Globus pallidus (tissue), 1 donor: ENCODE results near the gene ITSN1.
"Not testable (repeated sequence)": the region's sequence is repeated elsewhere in the genome, so short reads cannot be mapped to it uniquely, and the experiment has no call there.

Experiments used
- DNase-seq: peaks from one replicate; pipeline ENCODE4 v3.0.0-alpha.2; 2015; ENCODE audit warnings: low spot score

Gene ITSN1

DNA sequence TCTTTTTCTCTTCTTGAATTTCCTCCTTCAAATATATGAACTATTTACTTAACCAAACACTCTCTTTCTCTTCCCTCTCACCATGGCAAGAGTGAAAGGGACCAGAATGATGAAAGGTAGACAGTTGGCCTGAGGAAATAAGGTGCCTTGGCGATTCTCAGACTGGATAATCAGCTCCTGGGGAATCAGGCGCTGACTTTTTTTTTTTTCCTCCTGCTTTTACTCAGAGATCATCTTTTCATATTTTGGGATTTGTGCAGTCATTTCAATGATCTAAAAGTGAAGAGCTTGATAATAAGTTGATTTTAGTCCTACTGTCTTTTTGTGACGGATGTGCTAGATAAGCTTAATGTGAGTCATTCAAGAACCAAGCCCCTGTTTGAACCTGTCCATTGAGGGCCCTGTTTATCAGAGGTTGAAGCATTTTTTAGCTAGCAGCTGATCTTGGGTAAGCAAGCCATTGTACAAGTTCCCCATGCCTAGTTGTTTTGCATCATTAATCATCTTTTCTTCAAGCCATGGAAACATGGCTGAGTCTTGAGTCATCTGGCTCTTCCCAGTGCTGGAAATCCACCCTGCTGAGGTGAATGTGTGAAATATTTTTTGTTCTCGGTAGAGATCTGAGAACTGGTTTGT, 40.8 kb downstream of the ITSN1 start:
- no peak for DNase-seq

DNA sequence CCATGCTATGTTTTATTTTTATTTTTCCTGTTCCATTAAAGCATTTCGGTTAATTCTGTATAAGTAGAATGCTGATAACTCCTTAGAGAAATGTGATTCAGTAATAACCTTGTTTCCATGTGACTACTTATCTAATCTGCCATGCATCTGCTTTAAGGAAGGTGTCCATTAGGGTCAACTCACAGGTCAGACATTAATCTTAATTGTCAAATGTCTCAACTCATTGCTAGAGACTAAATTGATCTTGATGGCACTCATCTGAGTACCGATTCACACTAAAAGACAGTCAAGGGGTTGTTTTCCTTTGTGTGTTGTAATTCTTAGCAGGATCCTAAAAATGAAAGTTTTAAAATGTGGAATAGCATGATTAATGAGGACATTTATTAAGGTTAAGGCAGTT, 41.8 kb downstream of the ITSN1 start:
- no peak for DNase-seq

DNA sequence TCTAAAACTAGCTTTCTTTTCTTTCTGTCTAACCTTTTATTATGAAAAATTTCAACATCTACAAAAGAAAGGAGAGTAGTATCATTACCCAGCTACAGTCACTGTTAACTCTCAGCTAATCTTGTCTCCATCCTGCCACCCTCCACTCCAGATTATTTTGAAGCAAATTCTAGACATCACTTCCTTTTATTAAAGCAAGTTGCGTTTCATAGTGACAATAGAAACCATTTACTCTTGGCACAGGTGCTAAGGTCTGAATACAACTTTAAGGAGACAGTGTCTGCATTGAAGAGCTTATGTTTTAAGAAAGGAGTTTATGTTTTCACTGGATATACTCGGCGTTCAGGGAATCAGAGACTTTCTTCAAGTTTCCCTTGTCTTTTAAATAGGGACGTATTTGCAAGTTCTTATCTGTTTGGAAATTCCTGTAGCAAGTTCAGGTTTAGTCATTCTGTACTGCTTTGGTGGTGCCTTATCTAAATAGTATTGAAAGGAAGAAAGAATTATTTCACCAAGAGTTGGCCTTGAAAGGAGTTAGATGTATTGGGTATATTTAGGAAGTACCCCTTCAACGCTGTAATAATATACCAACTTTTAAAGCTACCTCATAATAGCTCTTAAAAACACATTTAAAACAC, 42.7 kb downstream of the ITSN1 start:
- no peak for DNase-seq

DNA sequence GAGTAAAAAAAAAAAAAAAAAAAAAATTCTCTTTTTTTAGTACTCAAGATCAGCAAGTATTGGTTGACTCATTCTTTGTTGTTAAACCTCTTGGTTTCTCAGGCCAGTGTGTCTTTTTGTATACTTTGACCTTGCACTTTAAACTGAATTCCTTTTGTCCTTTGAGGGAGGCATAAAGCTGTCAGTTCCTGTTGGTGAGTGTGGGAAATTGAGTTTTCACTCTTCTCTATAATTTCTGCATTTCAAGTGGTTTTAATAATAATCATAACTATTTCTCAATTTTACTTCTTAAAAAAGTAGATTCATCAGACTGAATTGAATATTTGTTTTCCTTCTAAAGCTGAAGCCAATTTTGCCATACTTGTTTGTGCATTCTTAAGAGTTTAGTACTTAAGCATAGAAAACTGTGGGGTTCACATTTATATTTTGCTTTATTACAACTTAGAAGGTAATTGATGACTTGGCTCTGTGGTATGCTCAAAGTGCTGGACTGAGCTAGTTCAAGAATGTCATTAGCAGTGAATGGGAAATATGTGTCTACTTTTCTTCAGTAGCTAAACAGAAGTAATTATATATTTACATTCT, 43.4 kb downstream of the ITSN1 start:
- no peak for DNase-seq

DNA sequence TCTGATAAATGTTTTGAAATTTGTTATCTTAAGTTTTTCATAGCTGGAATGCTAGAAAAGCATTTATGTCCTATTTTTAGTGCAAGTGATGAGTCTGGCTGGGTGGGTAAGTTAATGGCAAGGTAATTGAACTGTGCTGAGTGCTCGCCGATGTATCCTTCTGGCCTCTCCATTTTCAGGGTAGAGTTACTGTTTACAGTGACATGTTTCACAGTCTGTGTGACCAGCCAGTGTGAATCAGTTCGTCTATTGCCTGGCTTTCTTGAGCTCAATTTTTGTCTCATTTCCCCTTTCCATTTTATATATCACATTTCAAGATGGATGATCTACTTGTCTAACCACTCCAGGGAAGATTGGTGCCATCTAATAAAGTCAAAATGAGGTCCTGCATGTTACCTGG, 44.1 kb downstream of the ITSN1 start:
- no peak for DNase-seq

DNA sequence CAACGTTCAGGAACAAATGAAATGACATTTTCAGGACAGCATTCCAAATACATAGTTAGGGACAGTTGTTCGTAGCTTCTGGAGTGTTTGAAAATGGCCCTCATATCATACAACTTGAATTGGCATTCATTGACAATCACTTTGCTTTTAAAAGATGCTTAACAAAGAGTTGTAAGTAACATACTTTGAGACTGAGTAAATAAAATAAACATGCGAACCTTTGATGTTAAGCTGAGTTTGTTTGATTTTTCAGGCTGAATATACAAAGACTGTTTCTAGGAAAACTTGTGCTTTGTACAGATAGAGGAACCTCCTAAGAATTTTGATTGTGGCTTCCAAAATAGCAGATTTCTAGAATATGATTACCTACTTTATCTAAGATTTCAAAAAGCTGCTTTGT, 45.3 kb downstream of the ITSN1 start:
- no peak for DNase-seq

DNA sequence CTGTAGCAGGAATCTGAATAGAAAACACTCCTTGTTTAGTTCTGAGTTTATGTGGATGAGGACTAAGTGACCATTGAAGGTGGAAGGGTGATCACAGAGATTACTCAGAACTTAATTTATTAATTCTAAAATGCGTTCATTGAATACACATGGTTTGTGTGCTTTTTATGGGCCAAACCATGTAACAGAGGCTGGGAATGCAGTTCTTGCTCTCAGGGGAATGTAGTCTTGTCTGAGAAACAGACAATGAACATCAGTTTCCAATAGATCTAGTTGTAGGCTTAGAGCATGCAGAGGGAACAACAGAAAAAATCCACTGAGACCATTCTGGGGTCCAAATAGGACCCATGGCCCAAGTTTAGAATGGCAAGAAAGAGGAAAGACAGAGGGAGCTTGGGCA, 46.1 kb downstream of the ITSN1 start:
- no peak for DNase-seq

DNA sequence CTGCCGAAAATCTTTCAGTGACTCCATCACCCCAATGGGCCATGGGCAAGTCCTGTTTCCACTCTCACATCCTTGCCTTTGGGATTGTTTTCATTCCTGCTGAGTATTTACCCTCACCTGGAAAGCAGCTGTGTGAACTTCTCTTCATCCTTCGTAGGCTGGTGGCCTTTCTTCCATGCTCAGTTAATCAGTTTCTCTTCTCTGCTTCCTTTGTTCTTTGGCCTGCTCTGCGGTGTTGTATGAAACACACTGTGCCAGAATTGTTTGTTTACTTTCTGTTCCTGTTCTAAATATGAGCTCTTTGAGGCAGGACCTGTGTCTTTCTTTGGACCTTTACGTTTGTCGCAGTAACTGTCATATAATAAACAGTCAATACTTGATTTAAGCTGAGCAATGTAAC, 48.6 kb downstream of the ITSN1 start:
- no peak for DNase-seq

DNA sequence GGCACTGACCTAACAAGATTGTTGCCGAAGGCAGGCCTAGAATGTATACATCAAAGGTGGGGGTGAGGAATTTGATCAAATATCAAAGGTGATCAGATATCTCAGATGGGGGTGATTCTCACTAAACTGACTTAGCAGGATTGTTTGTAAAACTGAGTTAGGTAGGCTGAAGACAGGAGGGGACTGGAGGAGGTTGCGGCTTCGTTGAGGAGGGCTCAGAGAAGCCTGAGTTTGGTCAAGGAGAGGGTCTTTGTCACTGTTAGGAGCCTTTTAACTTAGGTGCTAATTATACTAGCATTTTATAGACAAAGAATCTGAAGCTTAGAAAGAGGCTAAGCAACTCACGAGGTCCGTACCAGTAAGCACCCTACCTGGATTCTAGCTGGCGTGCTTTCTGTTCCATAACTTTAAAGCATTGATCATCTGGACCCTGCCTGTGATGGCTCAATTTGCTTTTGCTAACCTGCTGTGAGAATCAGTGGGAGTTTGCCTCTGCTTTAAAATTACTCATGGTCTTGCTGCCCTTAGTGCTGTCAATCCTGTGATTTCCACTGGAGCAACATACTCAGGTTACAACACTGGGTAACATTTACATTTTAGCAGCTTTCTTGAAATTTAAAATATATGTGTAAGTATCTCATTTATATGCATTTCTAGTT, 49.8 kb downstream of the ITSN1 start:
- DNase-seq = no peak

DNA sequence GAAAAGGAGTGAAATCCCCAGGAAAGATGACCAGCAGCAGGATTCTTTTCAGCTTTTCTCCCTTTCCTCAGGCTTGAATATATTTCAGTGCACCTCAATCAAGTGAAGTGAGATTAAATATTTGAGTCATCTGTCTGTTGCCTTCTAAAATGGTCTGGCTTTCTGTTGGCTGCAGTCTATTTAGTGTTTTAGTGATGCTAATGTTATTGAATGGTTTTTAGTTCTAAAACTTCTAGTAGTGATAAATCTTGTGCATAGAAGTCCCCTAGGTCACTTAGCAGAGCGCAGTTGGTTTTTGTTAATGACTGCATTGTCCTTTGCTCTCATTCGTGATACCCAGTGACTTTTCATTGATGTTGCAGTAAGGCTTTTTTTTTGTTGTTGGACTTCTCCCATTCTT, 53.5 kb downstream of the ITSN1 start:
- DNase-seq = no peak

DNA sequence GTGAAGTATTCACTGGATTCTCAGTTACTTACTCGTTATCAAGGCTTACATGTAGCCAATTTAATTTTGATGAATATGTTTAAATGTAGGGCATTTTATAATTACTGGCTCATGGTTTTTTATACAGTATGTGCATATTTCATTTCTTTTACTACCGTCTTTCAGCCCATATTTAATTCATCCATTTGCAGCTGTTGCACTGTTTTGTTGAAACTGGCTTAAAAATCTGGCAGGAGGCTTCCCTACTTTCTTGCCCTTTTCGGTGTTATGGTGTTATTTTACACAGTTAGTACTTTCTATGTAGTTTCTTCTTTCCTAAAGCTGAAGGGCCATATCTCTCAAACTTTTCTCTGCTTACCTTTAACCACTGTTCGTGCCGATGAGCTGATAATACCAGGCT, 54.2 kb downstream of the ITSN1 start:
- DNase-seq = no peak

DNA sequence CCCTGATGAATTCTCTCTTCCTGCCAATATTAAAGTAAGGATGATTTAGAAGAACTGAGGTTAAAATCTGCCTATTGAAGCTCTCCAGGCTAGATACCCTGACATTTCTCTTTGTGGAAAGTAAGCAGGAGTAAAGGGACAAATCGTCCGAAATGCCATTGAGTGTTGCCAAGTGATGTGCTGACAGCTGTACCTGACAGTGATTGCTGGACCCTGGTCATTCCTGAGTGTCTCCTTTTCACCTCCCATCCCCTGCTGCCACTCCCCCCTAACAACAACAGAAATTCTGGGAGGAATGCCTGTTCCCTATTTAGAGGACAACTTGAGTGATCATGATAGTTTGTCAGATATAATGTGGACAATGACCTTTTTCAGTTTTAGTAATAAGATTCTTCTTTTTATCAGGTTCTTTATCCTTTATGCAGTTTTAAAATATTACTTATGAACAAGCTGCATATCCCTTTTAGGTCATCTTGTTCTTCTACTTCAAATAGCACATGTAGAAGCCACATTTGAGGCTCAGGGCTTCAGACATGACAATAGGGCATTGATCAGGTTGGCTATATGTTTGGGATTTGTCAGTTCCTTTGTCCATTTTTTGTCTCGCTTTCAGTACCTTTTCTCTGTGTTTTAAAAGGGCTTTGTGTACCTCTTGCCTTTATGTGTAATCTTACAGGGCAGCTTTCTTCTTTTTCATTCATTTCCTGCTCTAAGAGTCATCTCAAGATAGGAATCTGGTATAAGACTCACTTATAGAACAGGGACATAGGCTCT, 56.0 kb downstream of the ITSN1 start:
- DNase-seq = no peak

DNA sequence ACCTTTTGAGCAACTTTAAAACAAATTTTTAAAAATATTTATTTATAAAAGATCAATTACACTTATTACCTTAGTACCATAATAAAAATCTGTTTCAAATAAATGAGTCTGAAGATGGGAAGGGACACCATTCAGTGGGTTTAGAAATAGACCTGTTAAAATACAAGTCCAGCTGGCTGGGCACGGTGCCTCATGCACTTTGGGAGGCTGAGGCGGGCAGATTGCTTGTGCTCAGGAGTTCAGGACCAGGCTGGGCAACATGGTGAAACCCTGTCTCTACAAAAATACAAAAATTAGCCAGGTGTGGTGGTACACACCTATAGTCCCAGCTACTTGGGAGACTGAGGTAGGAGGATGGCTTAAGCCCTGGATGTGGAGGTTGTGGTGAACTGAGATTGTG, 57.0 kb downstream of the ITSN1 start:
- no peak for DNase-seq

DNA sequence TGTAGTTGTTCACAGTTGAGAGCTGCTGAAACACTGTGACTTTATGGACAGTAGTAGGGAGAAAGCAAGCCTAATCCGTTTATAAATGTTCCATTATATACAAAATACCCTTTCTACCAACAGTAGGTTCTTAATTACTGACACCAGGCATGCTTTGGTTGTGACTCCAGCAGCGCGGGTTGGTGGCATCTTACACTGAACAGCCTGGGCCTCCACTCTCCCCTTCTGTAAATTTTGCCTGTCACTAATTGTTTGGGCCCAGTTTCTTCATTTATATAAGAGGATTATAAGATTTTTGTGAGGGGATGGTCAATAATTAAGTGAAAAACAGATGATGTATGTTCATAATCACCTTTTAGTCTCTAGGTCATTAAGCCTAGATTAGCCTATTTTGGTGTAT, 58.2 kb downstream of the ITSN1 start:
- no peak for DNase-seq

DNA sequence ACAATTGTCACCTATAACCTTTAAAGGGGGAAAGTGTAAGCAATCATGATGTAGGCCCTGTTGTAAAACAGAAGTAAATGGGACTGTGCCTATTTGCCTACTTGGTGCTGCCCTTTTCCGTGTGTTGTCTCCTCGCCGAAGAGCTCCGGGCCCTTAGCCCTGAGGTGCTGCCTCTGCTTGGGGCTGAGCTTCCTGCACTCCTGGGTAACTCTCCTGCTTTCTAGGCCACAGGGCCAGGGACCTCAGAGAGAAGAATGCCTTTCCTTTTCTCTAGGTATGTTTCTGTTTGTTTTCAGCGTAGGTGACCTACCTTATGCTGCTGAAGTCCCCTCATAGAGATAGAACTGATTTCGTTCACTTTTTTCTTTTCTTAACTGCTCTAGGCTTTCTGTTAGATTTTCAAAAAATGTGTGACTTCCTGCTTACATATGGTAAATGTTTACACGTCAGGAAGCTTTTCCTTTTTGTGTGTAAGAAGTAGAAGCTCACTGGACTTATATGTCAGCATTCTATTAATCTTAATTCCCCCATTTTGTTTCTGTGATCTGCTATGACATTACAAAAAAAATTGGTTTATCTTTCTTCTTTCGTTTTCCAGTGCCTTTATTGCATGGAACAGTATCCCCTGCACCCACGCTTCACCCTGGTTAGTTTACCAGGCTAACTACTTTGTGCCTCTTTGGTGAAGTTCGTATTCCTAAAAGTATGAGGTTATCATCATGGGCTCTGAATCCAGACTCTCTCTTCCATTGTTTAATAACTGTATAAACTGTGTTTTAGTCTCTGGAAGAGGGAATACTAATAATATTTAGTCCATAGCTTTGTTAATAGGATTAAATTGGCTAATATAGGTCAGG, 61.7 kb downstream of the ITSN1 start:
- DNase-seq = no peak

DNA sequence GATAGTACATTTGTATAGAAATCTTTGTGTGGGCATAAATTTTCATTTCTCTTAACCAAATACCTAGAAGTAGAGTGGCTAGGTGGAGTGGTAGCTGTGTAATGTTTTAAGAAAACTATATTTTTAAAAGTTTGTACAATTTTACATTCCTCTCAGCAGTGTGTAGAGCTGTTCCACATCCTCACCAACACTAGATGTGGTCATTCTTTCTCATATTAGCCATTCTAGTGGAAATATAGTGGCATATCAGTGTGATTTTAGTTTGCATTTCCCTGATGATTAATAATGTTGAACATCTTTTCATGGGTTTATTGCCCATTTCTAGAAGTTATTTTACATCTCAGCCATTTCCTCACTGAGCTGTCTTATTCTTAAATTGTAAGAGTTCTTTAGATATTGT, 65.5 kb downstream of the ITSN1 start:
- DNase-seq = no peak

DNA sequence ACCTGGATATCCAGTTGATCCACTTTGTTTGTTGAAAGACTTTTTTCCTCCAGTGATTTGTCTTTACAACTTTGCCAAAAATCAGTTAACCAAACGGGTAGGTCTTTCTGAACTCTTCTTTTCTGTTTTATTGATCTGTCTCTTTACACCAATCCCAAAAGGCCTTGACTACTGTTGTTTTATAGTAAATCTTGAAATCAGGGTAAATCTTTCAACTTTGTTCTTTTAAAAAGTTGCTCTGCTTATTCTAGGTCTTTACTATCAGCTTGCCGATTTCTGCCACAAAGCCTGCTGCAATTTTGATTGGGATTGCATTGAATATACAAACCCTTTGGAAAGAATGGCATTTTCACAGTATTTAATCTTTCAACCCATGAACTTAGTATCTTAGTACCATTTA, 66.6 kb downstream of the ITSN1 start:
- DNase-seq = no peak

DNA sequence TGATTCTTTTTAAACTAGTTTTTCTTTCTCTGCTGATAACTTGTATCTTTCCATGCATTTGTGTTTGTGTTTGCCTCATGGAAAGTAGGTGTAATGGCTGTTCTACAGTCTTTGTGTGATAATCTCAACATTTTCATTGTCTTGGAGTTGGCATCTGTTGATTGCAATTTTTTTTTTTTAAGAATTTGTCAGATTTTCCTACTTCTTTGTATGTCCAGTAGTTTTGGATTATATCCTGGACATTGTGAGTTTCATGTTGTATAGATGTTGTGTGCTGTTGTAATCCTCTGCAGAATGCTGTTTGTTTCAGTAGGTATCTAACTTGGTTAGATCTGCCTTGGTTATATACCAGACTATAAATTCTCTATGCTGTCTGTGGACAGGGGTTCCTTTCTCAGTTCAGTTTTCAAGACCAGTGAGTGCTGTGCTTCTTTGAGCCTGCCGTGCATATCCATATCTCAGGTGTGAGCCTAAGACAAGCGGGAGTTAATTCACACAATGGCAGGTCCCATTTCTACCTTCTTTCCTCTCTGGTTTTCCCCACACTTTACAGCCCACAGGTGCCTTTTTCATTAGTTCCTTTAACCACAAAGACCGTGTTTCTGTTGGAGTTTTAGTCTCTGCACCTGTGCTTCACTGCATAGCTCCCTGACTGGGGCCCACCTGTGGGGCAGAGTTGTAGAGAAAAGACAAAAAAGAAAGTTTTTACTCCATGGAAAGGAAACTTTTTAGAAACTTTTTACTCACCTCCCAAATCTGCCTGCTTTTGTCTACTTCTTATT, 69.9 kb downstream of the ITSN1 start:
- no peak for DNase-seq

DNA sequence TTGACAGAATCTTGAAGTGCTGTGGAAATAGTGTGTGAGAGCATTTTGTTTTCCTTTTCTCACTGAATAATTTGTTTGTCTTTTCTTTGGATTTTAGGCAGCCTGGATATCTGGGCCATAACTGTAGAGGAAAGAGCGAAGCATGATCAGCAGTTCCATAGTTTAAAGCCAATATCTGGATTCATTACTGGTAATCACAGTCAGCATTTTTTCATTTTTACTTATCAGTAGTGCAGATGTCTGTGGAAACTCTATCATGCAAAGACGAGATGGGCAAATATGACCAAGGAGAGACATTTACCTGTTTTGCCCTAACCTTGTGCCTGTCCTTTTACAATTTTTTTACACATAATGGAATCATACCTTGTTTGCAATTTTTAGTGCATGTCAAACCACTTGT, 78.8 kb downstream of the ITSN1 start:
- DNase-seq = no peak

DNA sequence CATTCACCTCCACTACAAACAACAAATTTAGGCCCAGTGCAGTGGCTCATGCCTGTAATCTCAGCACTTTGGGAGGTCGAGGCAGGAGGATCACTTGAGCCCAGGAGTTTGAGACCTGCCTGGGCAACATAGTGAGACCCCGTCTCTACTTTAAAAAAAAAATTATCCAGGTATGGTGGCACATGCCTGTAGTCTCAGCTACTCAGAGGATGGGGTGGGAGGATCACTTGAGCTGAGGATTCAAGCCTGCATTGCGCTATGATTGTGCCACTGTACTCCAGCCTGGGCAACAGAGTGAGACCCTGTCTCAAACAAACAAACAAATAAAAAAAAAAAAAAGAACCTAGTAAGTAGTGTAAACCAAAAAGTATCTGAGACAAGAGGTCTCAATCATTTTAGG, 86.8 kb downstream of the ITSN1 start:
- not testable (repeated sequence) for DNase-seq

DNA sequence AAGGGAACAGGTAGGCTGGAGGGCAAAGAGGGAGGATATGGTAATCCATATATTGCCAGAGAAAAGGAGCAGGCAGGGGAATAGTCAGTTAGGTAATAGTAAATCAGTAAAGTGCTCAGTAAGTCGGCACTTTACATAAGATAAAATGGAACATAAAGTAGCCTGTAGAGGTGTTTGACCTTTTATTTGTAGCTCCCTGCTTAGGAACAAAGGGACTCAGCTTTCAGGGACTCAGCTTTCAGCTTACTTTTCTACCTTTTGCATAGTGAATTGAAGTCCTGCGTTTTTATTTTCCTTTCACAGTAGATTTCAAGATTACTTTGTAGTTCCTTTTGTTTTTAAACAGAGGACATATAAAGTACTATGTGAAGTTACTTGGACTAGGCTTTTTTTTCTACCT, 87.3 kb downstream of the ITSN1 start:
- no peak for DNase-seq
